Measurements from ENCODE around the gene INAFM1. TPM values are rescaled to one million over a fixed set of nuclear protein-coding genes. Genes with fewer than 3 reads are reported as not detected.

INAFM1 gene
- total and polyA plus RNA-seq, 9 of the 15 experiments (the other 6 are each of a cell fraction or from before 2014, with no cell fraction given) = 0.71 to 30.9 (median 3.1) TPM

GRCh38 chr19:47274071-47274890 lies at the start of gene INAFM1 (continued):
- TF ChIP-seq FOXO4 (CRISPR knock-in tag; IDR thresholded peaks at IDR 0.05) (peak; percentile 83; the same call in 1 of the 2 replicates), MYBL2 (IDR thresholded peaks at IDR 0.05; ENCODE audit: low read depth) (no peak), MYBL2 (CRISPR knock-in tag; IDR thresholded peaks at IDR 0.05; ENCODE audit: borderline replicate concordance) (no peak), RBM25 (IDR thresholded peaks at IDR 0.05; ENCODE audit: low read depth, low read length, severe bottlenecking) (no peak), ZNF561 (CRISPR knock-in tag; conservative IDR thresholded peaks at IDR 0.05) (no peak), HLTF (IDR thresholded peaks at IDR 0.05) (no peak; the same call in 1 of the 2 replicates), ZNF644 (tag; IDR thresholded peaks at IDR 0.05; ENCODE audit: low read depth) (no peak), ATF6 (CRISPR knock-in tag; IDR thresholded peaks at IDR 0.05) (no peak), ATF2 (CRISPR knock-in tag; IDR thresholded peaks at IDR 0.05) (no peak), ZFP1 (CRISPR knock-in tag; IDR thresholded peaks at IDR 0.05) (0 out of 2 replicates have a peak, but pooled peaks have one; percentile 50), ZEB2 (IDR thresholded peaks at IDR 0.05) (no peak), PHF8 (IDR thresholded peaks at IDR 0.05; ENCODE audit: borderline replicate concordance, low read length) (peak; percentile 46; the same call in 1 of the 2 replicates), KDM2B (CRISPR knock-in tag; IDR thresholded peaks at IDR 0.05) (no peak), CLOCK (CRISPR knock-in tag; IDR thresholded peaks at IDR 0.05; ENCODE audit: borderline replicate concordance) (no peak), ID3 (CRISPR knock-in tag; IDR thresholded peaks at IDR 0.05) (no peak), ID3 (tag; IDR thresholded peaks at IDR 0.05) (no peak), PHTF2 (CRISPR knock-in tag; IDR thresholded peaks at IDR 0.05) (no peak)

All from K562 (cell line).